SU-DHL-6 (cell line): ENCODE results near the gene TFPI2.

ENCODE experiments used
- H2AFZ ChIP-seq: fragments of 200-600 bp; sonication (generic); 2 replicates; pipeline ENCODE4 v1.6.1; 2014; ENCODE audit warnings: low read depth, mild to moderate bottlenecking, moderate library complexity, mixed read lengths, antibody characterized with exemption, low read length; ENCODE audit not compliant: severe bottlenecking
- H3F3A ChIP-seq: fragments of 200-600 bp; shearing (Covaris generic); 2 replicates; pipeline ENCODE4 v1.6.0; 2016; ENCODE audit warnings: antibody characterized with exemption, mild to moderate bottlenecking; ENCODE audit not compliant: insufficient read depth
- H3K27ac ChIP-seq: fragments of 200-600 bp; sonication (generic); 2 replicates; pipeline ENCODE4 v1.5.1; 2016; ENCODE audit warnings: low read depth, mild to moderate bottlenecking, low read length, moderate library complexity, mixed read lengths
- H3K27me3 ChIP-seq: fragments of 200-600 bp; sonication (generic), shearing (Covaris generic); 2 replicates; pipeline ENCODE4 v1.6.0; 2014; ENCODE audit warnings: mild to moderate bottlenecking, low read length
- H3K36me3 ChIP-seq: fragments of 200-600 bp; sonication (generic); 2 replicates; pipeline ENCODE4 v1.6.1; 2014; ENCODE audit warnings: mild to moderate bottlenecking, low read length, mixed read lengths
- H3K4me2 ChIP-seq: fragments of 300-600, 200-600 bp; shearing (Covaris generic), sonication (generic); 2 replicates; pipeline ENCODE4 v1.6.0; 2014; ENCODE audit warnings: low read length, low read depth, mild to moderate bottlenecking; ENCODE audit not compliant: poor library complexity, severe bottlenecking
- H3K4me3 ChIP-seq: fragments of 200-600 bp; sonication (generic); 2 replicates; pipeline ENCODE4 v1.5.1; 2014; ENCODE audit warnings: antibody characterized with exemption, low read length, mild to moderate bottlenecking, mixed read lengths; ENCODE audit not compliant: insufficient read depth, poor library complexity, severe bottlenecking
- H3K79me2 ChIP-seq: fragments of 200-600 bp; sonication (generic); 2 replicates; pipeline ENCODE4 v1.6.1; 2014; ENCODE audit warnings: mild to moderate bottlenecking, low read length, moderate library complexity; ENCODE audit not compliant: insufficient read depth
- H3K9ac ChIP-seq: fragments of 200-600 bp; sonication (generic); 2 replicates; pipeline ENCODE4 v1.7.0; 2014; ENCODE audit warnings: mild to moderate bottlenecking, low read length
- H3K9me2 ChIP-seq: fragments of 200-600 bp; sonication (generic); replicated peaks from 2 replicates; pipeline ENCODE4 v1.6.1; 2014; ENCODE audit warnings: low read length; ENCODE audit not compliant: insufficient read depth
- H3K9me3 ChIP-seq: fragments of 200-600 bp; sonication (generic); 2 replicates; pipeline ENCODE4 v1.6.1; 2014; ENCODE audit warnings: low read length, mixed read lengths; ENCODE audit not compliant: insufficient read depth
- H4K20me1 ChIP-seq: fragments of 200-600 bp; sonication (generic); 2 replicates; pipeline ENCODE4 v1.6.1; 2014; ENCODE audit warnings: low read depth, mild to moderate bottlenecking, antibody characterized with exemption, low read length, moderate library complexity, mixed read lengths
- CTCF ChIP-seq: fragments of 200-600 bp; sonication (generic); IDR thresholded peaks from one replicate; pipeline ENCODE4 v1.5.1; 2017; ENCODE audit warnings: antibody characterized with exemption, mild to moderate bottlenecking, low read length, moderate library complexity; ENCODE audit not compliant: insufficient read depth, poor library complexity, severe bottlenecking
- EZH2phosphoT487 ChIP-seq: fragments of 200-600 bp; sonication (generic), shearing (Covaris generic); conservative IDR thresholded peaks from 2 replicates; pipeline ENCODE4 v1.6.1; 2018; ENCODE audit warnings: mild to moderate bottlenecking, antibody characterized with exemption, low read length, moderate library complexity, mixed read lengths

The TFPI2 gene

GRCh38 chr7:93897680-93898079, 7.1 kb upstream of the TFPI2 start:
- Histone ChIP-seq H3F3A (no peaks in the 10 kb centered on the region), H3K4me2 (no peak overlapping the region), H4K20me1 (no peaks in the 10 kb centered on the region), H3K9ac (no peak overlapping the region), H2AFZ (no peak overlapping the region), H3K9me3 (no peaks in the 10 kb centered on the region), H3K36me3 (no peaks in the 10 kb centered on the region), H3K4me3 (no peak overlapping the region), H3K9me2 (no peaks in the 10 kb centered on the region), H3K79me2 (no peaks in the 10 kb centered on the region), H3K27me3 (no peaks in the 10 kb centered on the region), H3K27ac (no peak overlapping the region)
- TF ChIP-seq EZH2phosphoT487 (no peak), CTCF (no peak)

- TF ChIP-seq EZH2phosphoT487 (no peak), CTCF (no peak)
- no peak overlapping the region for H3K9ac ChIP-seq
- H3K79me2 ChIP-seq = no peaks in the 10 kb centered on the region
- no peak overlapping the region for H3K4me2 ChIP-seq
- H3K9me2 ChIP-seq = no peaks in the 10 kb centered on the region
- H3K27ac ChIP-seq = no peak overlapping the region
- H4K20me1 ChIP-seq = no peaks in the 10 kb centered on the region
- no peak overlapping the region for H2AFZ ChIP-seq
- H3K4me3 ChIP-seq = no peak overlapping the region
- no peaks in the 10 kb centered on the region for H3K27me3 ChIP-seq
- no peaks in the 10 kb centered on the region for H3K36me3 ChIP-seq
- H3F3A ChIP-seq = no peaks in the 10 kb centered on the region
- H3K9me3 ChIP-seq = no peaks in the 10 kb centered on the region
Measured at GRCh38 chr7:93895859-93896600, 5.5 kb upstream of the TFPI2 start.

- H3K27me3 ChIP-seq = no peaks in the 10 kb centered on the region
Measured at GRCh38 chr7:93894966-93895640, 4.5 kb upstream of the TFPI2 start.

More at GRCh38 chr7:93894966-93895640, 4.5 kb upstream of the TFPI2 start:
- Histone ChIP-seq H3K9ac (no peak overlapping the region), H3F3A (no peaks in the 10 kb centered on the region), H4K20me1 (no peaks in the 10 kb centered on the region), H2AFZ (no peak overlapping the region), H3K79me2 (no peaks in the 10 kb centered on the region), H3K9me3 (no peaks in the 10 kb centered on the region), H3K27ac (no peak overlapping the region), H3K4me2 (no peak overlapping the region), H3K4me3 (no peak overlapping the region), H3K36me3 (no peaks in the 10 kb centered on the region), H3K9me2 (no peaks in the 10 kb centered on the region)
- TF ChIP-seq EZH2phosphoT487 (no peak), CTCF (no peak)
